Cerebellar nuclear complex (tissue), 1 donor: ENCODE results near the gene JAM3.

Experiments used
- DNase-seq, 2 experiments: peaks; one replicate each; lab custom pipeline; 2025; lab: John Stamatoyannopoulos, UW

Gene JAM3

DNA sequence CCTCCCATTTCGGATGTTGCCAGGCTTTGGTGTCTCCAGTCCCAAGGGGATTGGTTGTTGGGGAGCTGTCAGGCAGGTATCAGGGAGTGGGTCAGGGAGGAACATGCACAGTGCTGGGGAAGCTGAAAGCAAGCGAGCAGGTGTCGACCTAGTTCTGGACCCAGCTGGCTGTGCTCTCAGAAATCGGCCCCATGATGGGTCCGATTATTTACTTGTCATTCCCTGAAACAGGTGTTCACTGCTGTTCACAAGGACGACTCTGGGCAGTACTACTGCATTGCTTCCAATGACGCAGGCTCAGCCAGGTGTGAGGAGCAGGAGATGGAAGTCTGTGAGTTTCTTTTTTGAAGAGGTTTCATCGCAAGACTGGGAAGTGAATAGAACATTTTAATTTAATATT, 76.8 kb downstream of the JAM3 start:
- no peak for DNase-seq

DNA sequence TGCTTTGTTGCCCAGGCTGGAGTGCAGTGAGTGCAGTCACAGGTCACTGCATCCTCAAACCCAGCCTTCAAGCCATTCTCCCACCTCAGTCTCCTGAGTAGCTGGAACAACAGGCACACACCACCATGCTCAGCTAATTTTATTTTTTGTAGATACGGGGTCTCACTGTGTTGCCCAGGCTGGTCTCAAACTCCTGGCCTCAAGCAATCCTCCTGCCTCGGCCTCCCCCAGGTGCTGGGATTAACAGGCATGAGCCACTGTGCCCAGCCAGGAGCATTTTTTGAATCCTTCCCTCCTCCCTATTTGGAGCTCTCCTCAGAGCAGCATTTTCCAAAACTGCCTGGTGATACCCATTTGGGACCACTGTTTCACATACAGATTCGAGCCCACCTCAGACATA, 77.7 kb downstream of the JAM3 start:
- no peak for DNase-seq

DNA sequence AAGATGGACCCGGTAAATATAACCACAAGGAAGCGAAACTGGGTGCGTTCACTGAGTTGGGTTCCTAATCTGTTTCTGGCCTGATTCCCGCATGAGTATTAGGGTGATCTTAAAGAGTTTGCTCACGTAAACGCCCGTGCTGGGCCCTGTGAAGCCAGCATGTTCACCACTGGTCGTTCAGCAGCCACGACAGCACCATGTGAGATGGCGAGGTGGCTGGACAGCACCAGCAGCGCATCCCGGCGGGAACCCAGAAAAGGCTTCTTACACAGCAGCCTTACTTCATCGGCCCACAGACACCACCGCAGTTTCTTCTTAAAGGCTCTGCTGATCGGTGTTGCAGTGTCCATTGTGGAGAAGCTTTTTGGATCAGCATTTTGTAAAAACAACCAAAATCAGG, 80.5 kb downstream of the JAM3 start:
- DNase-seq, result no peak

DNA sequence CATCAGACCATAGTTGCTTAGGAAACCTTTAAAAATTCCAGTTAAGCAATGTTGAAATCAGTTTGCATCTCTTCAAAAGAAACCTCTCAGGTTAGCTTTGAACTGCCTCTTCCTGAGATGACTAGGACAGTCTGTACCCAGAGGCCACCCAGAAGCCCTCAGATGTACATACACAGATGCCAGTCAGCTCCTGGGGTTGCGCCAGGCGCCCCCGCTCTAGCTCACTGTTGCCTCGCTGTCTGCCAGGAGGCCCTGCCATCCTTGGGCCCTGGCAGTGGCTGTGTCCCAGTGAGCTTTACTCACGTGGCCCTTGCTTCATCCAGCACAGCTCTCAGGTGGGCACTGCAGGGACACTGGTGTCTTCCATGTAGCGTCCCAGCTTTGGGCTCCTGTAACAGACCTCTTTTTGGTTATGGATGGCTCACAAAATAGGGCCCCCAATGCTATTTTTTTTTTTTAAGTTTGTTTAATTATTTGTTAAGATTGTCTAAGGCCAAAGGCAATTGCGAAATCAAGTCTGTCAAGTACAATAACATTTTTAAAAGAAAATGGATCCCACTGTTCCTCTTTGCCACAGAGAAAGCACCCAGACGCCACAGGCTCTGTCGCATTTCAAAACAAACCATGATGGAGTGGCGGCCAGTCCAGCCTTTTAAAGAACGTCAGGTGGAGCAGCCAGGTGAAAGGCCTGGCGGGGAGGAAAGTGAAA, 81.5 kb downstream of the JAM3 start:
- no peak for DNase-seq

DNA sequence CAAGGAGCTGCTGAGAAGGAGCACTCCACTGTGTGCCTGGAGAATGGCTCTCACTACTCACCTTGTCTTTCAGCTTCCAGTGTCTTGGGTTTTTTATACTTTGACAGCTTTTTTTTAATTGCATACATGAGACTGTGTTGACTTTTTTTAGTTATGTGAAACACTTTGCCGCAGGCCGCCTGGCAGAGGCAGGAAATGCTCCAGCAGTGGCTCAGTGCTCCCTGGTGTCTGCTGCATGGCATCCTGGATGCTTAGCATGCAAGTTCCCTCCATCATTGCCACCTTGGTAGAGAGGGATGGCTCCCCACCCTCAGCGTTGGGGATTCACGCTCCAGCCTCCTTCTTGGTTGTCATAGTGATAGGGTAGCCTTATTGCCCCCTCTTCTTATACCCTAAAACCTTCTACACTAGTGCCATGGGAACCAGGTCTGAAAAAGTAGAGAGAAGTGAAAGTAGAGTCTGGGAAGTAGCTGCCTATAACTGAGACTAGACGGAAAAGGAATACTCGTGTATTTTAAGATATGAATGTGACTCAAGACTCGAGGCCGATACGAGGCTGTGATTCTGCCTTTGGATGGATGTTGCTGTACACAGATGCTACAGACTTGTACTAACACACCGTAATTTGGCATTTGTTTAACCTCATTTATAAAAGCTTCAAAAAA, 82.3 kb downstream of the JAM3 start:
- DNase-seq, result no peak

GRCh38 chr11:134152696-134153095, 83.8 kb downstream of the JAM3 start:
- no peak for DNase-seq

- no peak for DNase-seq
Observed at GRCh38 chr11:134153147-134153905, 84.5 kb downstream of the JAM3 start.

GRCh38 chr11:134154441-134154840, 85.6 kb downstream of the JAM3 start:
- DNase-seq, result no peak

- peak; percentile 36 to 47 for DNase-seq
Observed at GRCh38 chr11:134155456-134155855, 86.6 kb downstream of the JAM3 start.

DNA sequence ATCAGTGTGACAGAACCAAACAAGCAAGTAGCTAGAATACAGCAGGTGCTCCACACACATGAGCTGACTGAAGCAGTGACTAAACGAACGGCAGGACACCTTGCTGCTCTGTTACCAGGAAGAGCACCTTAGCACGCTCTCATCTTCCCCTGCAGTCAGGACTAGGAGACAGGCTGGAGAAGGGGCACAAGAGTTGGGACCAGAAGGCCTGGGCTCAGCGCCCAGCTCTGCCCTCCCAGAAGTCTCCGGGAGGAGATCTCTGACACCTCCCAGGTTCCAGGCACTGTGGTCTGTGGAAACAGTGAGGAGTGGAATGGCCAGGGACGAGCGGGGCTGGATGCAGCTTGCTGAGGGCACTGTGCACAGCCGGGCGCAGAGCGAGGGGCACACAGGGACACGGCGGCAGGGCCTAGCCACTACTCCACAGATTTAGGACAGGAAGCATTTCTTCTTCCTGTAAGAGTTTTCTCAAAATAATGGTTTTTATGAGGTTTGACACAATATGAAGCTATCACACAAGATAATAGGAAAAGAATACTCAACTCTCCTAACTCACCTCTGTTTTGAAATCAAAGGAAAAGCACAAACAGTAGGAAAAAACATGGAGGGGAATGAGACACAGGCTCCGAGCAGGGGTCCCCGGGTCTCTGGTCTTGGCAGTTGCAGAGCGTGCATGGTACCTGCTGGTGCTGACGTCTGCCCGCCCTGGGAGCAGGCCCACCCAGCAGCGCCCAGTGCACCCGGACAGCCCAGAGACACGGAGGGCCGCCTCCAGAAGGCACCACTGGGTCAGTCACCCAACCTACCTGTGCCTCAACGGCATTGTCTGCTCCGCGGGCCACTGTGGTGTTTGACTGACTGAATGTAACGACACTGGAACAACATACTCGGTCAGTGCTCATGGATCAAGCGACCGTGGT, 87.3 kb downstream of the JAM3 start:
- DNase-seq, result peak in 1 of 2 experiments; percentile 43

DNA sequence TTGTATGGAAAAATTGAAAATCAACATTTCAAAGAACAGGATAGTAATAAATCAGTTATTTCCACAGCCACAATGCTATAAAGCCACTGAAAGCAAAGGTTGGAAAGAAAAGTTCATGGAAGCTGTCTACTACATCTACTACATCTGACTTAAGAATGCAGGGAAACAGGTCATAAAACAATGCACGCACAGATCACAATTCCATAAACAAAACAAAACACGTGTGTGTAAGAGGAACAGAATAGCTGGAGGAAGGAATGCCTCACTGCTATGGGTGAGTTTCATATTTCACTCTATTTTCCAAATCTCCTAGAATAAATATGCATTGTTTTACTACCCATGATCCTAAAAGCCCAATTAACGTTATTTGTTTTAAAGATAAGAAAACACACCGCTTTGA, 88.6 kb downstream of the JAM3 start:
- DNase-seq, result no peak

- no peak for DNase-seq
Observed at GRCh38 chr11:134158023-134158422, 89.2 kb downstream of the JAM3 start.

DNA sequence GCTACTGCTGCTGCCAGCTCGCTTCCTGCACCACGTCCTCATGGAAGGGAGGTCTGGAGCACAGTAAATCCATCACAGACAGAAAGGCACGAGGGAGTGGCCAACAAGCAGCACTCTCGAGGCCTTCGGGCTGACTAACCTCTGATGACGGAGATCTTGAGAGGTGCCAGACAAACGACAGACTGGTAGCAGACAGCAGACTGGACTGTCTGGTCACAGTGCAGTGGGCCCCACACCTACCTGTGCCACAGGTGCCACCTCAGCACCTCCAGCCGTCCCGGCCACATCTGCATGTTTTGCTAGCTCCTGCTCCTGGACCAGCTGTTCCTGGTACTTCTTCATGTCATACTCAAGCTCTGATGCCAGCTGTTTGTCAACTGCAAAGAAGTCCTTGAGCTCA, 90.8 kb downstream of the JAM3 start:
- DNase-seq, result no peak

- no peak for DNase-seq
Observed at GRCh38 chr11:134164490-134165370, 95.9 kb downstream of the JAM3 start.

- no peak for DNase-seq
Observed at GRCh38 chr11:134170177-134170918, 101.5 kb downstream of the JAM3 start.

DNA sequence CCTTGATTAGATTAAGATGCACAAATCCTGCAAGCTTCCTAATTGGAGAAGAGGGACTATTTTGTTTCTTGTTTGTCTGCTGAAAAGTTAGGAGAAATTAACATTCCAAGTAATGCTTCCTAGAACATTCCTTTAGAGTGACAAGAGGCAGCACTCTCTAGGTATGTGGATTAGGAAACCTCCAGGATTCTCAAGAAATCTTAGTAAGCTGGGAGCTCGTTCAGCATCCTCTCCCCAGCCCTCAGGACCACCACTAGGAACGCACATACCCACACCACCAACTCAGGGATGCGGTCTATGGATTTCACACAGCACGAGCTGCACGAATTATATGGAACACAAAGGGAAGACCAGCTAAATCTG, 102.0 kb downstream of the JAM3 start:
- DNase-seq, result no peak

DNA sequence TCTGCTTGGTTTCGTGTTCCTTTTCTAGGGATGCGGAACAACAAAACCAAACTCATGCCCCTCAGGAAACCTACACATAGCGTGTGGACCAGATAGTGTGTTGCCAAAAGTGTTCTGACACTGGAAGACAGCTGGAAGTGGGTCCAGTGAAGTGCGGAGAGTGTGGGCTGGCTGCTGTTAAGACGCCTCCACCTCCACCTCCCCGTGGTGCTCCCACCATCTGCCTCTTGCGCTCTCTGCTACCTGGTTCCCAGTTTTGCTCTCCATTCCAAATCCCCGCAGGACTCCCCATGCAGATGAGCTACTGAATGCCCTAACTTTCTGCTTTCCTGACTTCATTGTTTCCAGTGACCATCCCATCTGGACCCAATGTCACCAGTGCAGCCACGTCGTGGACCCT, 103.1 kb downstream of the JAM3 start:
- DNase-seq, result no peak

GRCh38 chr11:134173296-134173695, 104.4 kb downstream of the JAM3 start:
- no peak for DNase-seq

DNA sequence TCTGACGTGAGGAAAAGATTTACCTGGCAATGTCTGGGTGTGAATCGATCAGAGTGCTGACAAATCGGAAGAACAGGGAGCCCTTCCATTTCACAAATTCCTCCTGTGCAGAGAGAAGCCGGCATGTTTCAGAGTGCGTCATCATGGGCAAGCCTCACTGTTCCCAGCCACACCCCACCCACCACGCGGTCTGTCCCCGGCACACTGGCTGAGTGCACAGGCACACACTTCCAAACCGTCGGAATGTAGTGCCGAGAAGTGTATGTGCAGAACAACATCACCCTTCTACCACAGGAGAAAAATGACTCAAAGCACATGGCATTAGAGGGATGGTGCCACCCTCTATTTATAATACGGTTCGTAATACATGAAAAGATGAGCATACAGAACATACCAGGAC, 107.4 kb downstream of the JAM3 start:
- DNase-seq, result no peak

DNA sequence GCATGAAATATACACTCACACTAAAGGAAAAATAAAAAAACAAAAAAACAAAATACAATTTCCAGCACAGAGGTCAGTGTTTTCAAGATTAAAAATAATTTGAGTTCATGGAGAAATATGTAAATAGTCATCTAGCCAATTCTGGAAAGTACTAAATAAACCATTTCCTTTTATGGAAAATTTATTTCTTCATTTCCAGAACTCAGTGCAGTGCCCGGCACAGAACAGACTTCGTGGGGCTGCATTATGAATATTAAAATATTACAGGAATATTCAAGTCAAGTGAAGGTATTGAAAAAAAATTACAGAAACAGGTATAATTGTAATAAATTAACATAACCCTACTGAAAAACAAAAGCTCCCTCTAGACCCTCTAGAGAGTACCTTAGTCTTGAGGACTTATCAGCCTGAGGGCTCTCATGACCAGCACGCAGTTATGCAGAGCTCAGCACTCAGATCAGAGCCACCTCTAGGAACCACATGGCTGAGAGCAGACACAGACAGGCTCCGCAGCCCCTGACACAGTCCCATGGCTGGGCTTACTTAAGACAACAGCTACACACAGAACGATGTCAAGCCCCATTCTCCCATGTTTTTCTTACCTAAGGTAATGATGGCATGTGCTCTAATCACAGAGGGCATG, 109.3 kb downstream of the JAM3 start:
- DNase-seq, result no peak
